OCI-LY3 (cell line): Measurements from ENCODE around the gene NR5A2.

Source experiments
- H2AFZ ChIP-seq: fragments of 200-600, 300-600 bp; shearing (Covaris generic); 2 replicates; pipeline ENCODE4 v1.6.0; 2014; ENCODE audit warnings: antibody characterized with exemption, low read depth, low read length
- H3K27ac ChIP-seq: fragments of 200-600, 300-600 bp; sonication (generic); 2 replicates; pipeline ENCODE4 v1.5.1; 2014; ENCODE audit warnings: mild to moderate bottlenecking, low read length, moderate library complexity, mixed read lengths
- H3K27me3 ChIP-seq: fragments of 200-600, 300-600 bp; sonication (generic); 2 replicates; pipeline ENCODE4 v1.6.1; 2014; ENCODE audit warnings: low read depth, low read length, mixed read lengths
- H3K36me3 ChIP-seq: fragments of 200-600, 300-600 bp; sonication (generic); replicated peaks from 2 replicates; pipeline ENCODE3; 2014; ENCODE audit warnings: low read depth, low read length, mixed read lengths
- H3K4me1 ChIP-seq: fragments of 300-600, 200-600 bp; sonication (generic); 2 replicates; pipeline ENCODE4 v1.6.1; 2014; ENCODE audit warnings: low read length, mixed read lengths
- H3K4me2 ChIP-seq: fragments of 200-600, 300-600 bp; sonication (generic); 2 replicates; pipeline ENCODE4 v1.6.1; 2014; ENCODE audit warnings: low read length, mixed read lengths
- H3K4me3 ChIP-seq: fragments of 300-600, 200-600 bp; sonication (generic); 2 replicates; pipeline ENCODE4 v1.5.1; 2014; ENCODE audit warnings: antibody characterized with exemption, mild to moderate bottlenecking, low read length, moderate library complexity
- H3K79me2 ChIP-seq: fragments of 300-600, 200-600 bp; shearing (Covaris generic); 2 replicates; pipeline ENCODE4 v1.6.1; 2014; ENCODE audit warnings: mild to moderate bottlenecking, low read length, mixed read lengths
- H3K9ac ChIP-seq: fragments of 300-600, 200-600 bp; shearing (Covaris generic); 2 replicates; pipeline ENCODE4 v1.6.0; 2014; ENCODE audit warnings: mild to moderate bottlenecking, low read length, moderate library complexity
- H3K9me3 ChIP-seq: fragments of 200-600, 300-600 bp; shearing (Covaris generic); 2 replicates; pipeline ENCODE4 v1.6.1; 2014; ENCODE audit warnings: low read length, mixed read lengths; ENCODE audit not compliant: insufficient read depth
- H4K20me1 ChIP-seq: fragments of 200-600, 300-600 bp; sonication (generic); 2 replicates; pipeline ENCODE4 v1.6.1; 2016; ENCODE audit warnings: low read length, mixed read lengths; ENCODE audit not compliant: insufficient read depth
- CTCF ChIP-seq: fragments of 200-600, 300-600 bp; sonication (generic); IDR thresholded peaks from 2 replicates; pipeline ENCODE4 v1.5.1; 2014; ENCODE audit warnings: antibody characterized with exemption, low read length, low read depth
- EZH2phosphoT487 ChIP-seq: fragments of 200-600 bp; shearing (Covaris generic); IDR thresholded peaks from 2 replicates; pipeline ENCODE4 v1.6.1; 2018; ENCODE audit warnings: antibody characterized with exemption, mixed run types, low read depth

Gene NR5A2

GRCh38 chr1:200028586-200029034 is 1.1 kb downstream of the NR5A2 start:
- peak overlapping the region; percentile 54 for H3K9ac ChIP-seq
- H3K27me3 ChIP-seq = peaks cover 53% of the 10 kb centered on the region
- H3K27ac ChIP-seq = no peak overlapping the region
- no peaks in the 10 kb centered on the region for H3K9me3 ChIP-seq
- H3K4me1 ChIP-seq = peaks cover 5% of the 10 kb centered on the region
- peak overlapping the region; percentile 69 for H2AFZ ChIP-seq
- H3K36me3 ChIP-seq = no peaks in the 10 kb centered on the region
- no peaks in the 10 kb centered on the region for H4K20me1 ChIP-seq
- no peak for TF ChIP-seq CTCF
- no peaks in the 10 kb centered on the region for H3K79me2 ChIP-seq
- H3K4me2 ChIP-seq = peak overlapping the region; percentile 68
- peak overlapping the region; percentile 74 for H3K4me3 ChIP-seq

DNA sequence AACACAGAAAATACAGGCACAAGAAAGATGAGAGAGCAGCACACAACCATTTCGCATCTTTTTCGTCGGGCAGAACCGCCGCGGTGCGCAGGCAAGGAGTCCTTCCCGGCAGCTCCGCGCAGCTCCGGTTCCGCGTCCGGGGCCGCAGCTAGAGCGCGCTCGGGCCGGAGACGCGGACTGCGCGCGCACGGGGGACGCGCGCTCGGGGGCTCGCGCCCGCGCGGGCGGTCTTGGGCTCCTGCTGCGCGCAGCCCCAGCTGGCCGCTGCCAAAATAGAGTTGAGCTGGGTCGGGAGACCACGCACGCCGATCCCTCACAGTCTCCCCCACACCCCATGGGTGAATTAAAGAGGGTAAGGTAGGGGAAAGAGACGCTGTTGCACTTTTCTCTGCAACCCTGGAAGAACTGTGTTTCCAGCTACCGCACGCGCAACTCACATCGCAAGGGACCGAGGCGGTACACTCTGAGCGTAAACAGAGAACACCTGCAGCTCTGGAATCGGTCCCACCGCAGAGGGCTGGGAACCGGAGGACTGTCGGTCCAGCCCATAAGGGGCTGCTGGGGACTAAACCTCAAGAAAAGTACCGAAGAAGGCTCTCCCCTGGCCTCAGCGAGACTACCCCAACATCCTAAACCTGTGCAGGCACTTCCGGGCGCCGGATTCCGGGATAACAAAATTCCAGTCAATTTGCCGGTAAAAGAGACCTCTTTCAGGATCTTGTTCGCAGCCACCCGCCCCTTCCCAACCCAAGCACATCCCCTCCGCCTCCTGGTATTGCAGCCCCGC is 1.7 kb downstream of the NR5A2 start:
- Histone ChIP-seq H3K4me1 (peaks cover 5% of the 10 kb centered on the region), H3K9me3 (no peaks in the 10 kb centered on the region), H3K4me3 (peak overlapping the region; percentile 74), H3K27ac (no peak overlapping the region), H3K4me2 (peak overlapping the region; percentile 68), H4K20me1 (no peaks in the 10 kb centered on the region), H3K27me3 (peaks cover 49% of the 10 kb centered on the region), H2AFZ (peak overlapping the region; percentile 69), H3K9ac (peak overlapping the region; percentile 54), H3K79me2 (no peaks in the 10 kb centered on the region), H3K36me3 (no peaks in the 10 kb centered on the region)
- TF ChIP-seq CTCF = no peak
- no peak for TF ChIP-seq EZH2phosphoT487

- Histone ChIP-seq H3K4me1 (peaks cover 5% of the 10 kb centered on the region), H4K20me1 (no peaks in the 10 kb centered on the region), H3K27me3 (peaks cover 49% of the 10 kb centered on the region), H3K4me3 (peak overlapping the region; percentile 74), H3K79me2 (no peaks in the 10 kb centered on the region), H2AFZ (0 out of 2 replicates have a peak overlapping the region, but pooled peaks have one; percentile 1), H3K9ac (no peak overlapping the region), H3K9me3 (no peaks in the 10 kb centered on the region), H3K36me3 (no peaks in the 10 kb centered on the region), H3K27ac (no peak overlapping the region), H3K4me2 (peak overlapping the region; percentile 68)
- no peak for TF ChIP-seq EZH2phosphoT487
- TF ChIP-seq CTCF = no peak
Measured at GRCh38 chr1:200029822-200030152, 2.3 kb downstream of the NR5A2 start.

- Histone ChIP-seq H2AFZ (no peak overlapping the region), H3K4me1 (peaks cover 5% of the 10 kb centered on the region), H3K4me2 (no peak overlapping the region), H3K4me3 (no peak overlapping the region), H4K20me1 (no peaks in the 10 kb centered on the region), H3K9me3 (no peaks in the 10 kb centered on the region), H3K9ac (no peak overlapping the region), H3K27me3 (peaks cover 49% of the 10 kb centered on the region), H3K79me2 (no peaks in the 10 kb centered on the region), H3K36me3 (no peaks in the 10 kb centered on the region), H3K27ac (no peak overlapping the region)
- TF ChIP-seq CTCF (no peak), EZH2phosphoT487 (no peak)
Measured at GRCh38 chr1:200030791-200031190, 3.3 kb downstream of the NR5A2 start.
